Ishikawa (cell line): Measurements from ENCODE around the gene ZNF804B.

Source experiments
- CEBPB ChIP-seq: IDR thresholded peaks from 2 replicates; pipeline ENCODE4 v1.6.1; 2012
- CREB1 ChIP-seq: IDR thresholded peaks from 2 replicates; pipeline ENCODE4 v1.6.1; 2012; ENCODE audit warnings: low read depth
- EGR1 ChIP-seq: IDR thresholded peaks from 2 replicates; pipeline ENCODE4 v1.6.1; 2012
- EP300 ChIP-seq: IDR thresholded peaks from 2 replicates; pipeline ENCODE4 v1.6.1; 2012; ENCODE audit warnings: borderline replicate concordance
- FOXM1 ChIP-seq: IDR thresholded peaks from 2 replicates; pipeline ENCODE4 v1.6.1; 2012; ENCODE audit warnings: low read depth, borderline replicate concordance
- MAX ChIP-seq: IDR thresholded peaks from 2 replicates; pipeline ENCODE4 v1.6.1; 2012
- NFIC ChIP-seq: IDR thresholded peaks from 2 replicates; pipeline ENCODE4 v1.6.1; 2012
- RAD21 ChIP-seq: IDR thresholded peaks from 2 replicates; pipeline ENCODE4 v1.6.1; 2012; ENCODE audit warnings: low read depth
- REST ChIP-seq: IDR thresholded peaks from 2 replicates; pipeline ENCODE4 v1.6.1; 2012; ENCODE audit warnings: low read depth, mild to moderate bottlenecking
- TAF1 ChIP-seq: IDR thresholded peaks from 2 replicates; pipeline ENCODE4 v1.6.1; 2012; ENCODE audit warnings: low read depth, mild to moderate bottlenecking
- TCF12 ChIP-seq: IDR thresholded peaks from 2 replicates; pipeline ENCODE4 v1.6.1; 2012; ENCODE audit warnings: low read depth
- TEAD4 ChIP-seq: IDR thresholded peaks from 2 replicates; pipeline ENCODE4 v1.6.1; 2012
- YY1 ChIP-seq: IDR thresholded peaks from 2 replicates; pipeline ENCODE4 v1.6.1; 2012; ENCODE audit warnings: low read depth
- ZBTB7A ChIP-seq: IDR thresholded peaks from 2 replicates; pipeline ENCODE4 v1.6.1; 2012; ENCODE audit warnings: low read depth

- TF ChIP-seq CEBPB (no peak), TEAD4 (no peak), REST (no peak), EP300 (no peak), MAX (no peak), CREB1 (no peak), TAF1 (no peak), FOXM1 (no peak), YY1 (no peak), TCF12 (no peak), ZBTB7A (no peak), EGR1 (no peak), NFIC (no peak), RAD21 (no peak)
Measured at GRCh38 chr7:88912852-88913251, 153.4 kb downstream of the ZNF804B start.
